Measurements from ENCODE around the gene TLR5.

The TLR5 gene

DNA sequence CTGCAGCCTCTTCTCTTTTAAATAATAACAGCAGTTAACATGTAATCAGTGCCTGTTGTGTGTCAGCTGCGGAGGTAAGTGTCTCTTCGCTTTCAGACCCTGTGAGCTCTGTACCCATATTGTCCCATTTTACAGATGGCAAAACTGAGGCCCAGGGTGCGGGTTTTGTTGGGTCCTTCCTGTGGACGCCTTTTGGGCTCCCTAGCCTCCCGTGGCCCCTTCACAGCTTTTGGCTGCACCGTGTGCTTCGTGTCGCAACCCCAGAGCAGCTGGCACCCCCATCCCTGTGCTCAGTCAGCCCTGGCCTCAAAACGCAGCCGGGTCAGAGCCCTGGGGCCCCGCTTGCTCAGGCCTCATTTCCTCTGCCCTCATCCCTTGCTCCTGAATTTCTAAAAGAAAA lies 53.8 kb downstream of the TLR5 start:
- WGBS, 2 experiments, result 93% methylated on average over 11 of the region's 11 CpGs
- Histone ChIP-seq H3K27ac (ENCODE audit: insufficient read depth, low read depth, low read length, poor library complexity, severe bottlenecking) (no peak overlapping the region), H3K36me3 (ENCODE audit: control insufficient read depth, insufficient read depth, low read length) (no peaks in the 10 kb centered on the region)

DNA sequence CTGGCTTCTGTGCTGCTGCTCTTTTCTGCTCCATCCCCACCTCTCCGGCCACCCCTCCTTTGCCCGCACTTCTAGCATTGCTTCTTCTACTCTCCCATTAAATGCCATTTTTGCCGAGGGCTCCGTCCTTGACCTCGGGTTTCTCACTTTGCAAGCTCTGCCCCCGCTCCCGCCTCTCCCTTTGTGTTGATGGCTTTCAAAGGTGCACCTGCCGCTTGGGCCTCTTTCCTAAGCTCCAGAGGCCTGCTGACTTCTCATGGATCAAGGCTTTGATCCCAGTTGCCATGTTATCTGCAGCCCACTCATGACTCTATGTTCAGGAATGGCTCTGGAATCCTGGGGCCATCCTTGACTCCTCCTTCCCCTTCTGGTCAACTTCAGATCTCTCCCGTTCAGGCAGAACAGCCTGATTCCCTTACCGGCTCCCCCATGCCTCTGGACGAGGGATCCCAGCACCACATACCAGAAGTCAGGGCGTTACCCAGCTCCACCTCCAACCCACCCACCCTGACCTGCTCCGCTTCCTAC lies 54.3 kb downstream of the TLR5 start:
- Histone ChIP-seq H3K27ac (ENCODE audit: insufficient read depth, low read depth, low read length, poor library complexity, severe bottlenecking) (no peak overlapping the region), H3K4me1 (ENCODE audit: control insufficient read depth, insufficient read depth, low read length) (no peaks in the 10 kb centered on the region), H3K36me3 (ENCODE audit: control insufficient read depth, insufficient read depth, low read length) (no peaks in the 10 kb centered on the region), H3K27me3 (ENCODE audit: control insufficient read depth, insufficient read depth, low read length, poor library complexity, severe bottlenecking) (no peaks in the 10 kb centered on the region), H3K4me3 (ENCODE audit: insufficient read depth, low read depth, low read length) (no peak overlapping the region), H3K9me3 (ENCODE audit: control insufficient read depth, low read length) (no peaks in the 10 kb centered on the region)
- 65 to 73% methylated on average over 13 of the region's 13 CpGs for WGBS, 2 experiments

More for the DNA sequence above, 53.8 kb downstream of the TLR5 start:
- H3K27me3 ChIP-seq (ENCODE audit: control insufficient read depth, insufficient read depth, low read length, poor library complexity, severe bottlenecking), result no peaks in the 10 kb centered on the region
- no peaks in the 10 kb centered on the region for H3K4me1 ChIP-seq (ENCODE audit: control insufficient read depth, insufficient read depth, low read length)
- no peak overlapping the region for H3K4me3 ChIP-seq (ENCODE audit: insufficient read depth, low read depth, low read length)
- H3K9me3 ChIP-seq (ENCODE audit: control insufficient read depth, low read length), result no peaks in the 10 kb centered on the region

GRCh38 chr1:223087291-223088255 lies 55.5 kb downstream of the TLR5 start:
- no peak overlapping the region for H3K27ac ChIP-seq (ENCODE audit: insufficient read depth, low read depth, low read length, poor library complexity, severe bottlenecking)
- no peaks in the 10 kb centered on the region for H3K27me3 ChIP-seq (ENCODE audit: control insufficient read depth, insufficient read depth, low read length, poor library complexity, severe bottlenecking)
- H3K36me3 ChIP-seq (ENCODE audit: control insufficient read depth, insufficient read depth, low read length), result no peaks in the 10 kb centered on the region
- no peaks in the 10 kb centered on the region for H3K4me1 ChIP-seq (ENCODE audit: control insufficient read depth, insufficient read depth, low read length)
- no peaks in the 10 kb centered on the region for H3K9me3 ChIP-seq (ENCODE audit: control insufficient read depth, low read length)
- H3K4me3 ChIP-seq (ENCODE audit: insufficient read depth, low read depth, low read length), result no peak overlapping the region
- WGBS, 2 experiments, result 86 to 92% methylated on average over 9 to 10 of the region's 10 CpGs

DNA sequence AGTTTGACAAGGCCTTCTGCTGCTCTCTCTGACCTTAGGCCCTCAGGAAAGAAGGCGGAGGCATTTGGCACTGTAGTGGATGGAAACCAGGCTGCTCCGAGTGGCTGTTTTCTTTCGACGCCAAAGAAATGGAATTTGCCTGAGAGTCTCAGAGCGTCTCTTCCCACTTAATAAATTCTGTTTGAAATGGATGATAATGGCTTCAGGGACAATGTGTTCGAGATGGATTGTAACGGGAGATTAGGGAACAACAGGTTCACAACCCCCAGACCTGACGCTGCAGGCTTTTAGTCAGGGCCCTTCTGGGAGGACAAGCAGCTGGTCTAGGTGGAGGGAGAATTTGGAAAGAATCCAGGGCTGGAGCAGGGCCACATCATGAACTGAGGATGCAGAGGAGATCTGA lies 58.6 kb downstream of the TLR5 start:
- WGBS, 2 experiments, result 91 to 93% methylated on average over 8 of the region's 8 CpGs
- H3K36me3 ChIP-seq (ENCODE audit: control insufficient read depth, insufficient read depth, low read length), result no peaks in the 10 kb centered on the region
- H3K4me3 ChIP-seq (ENCODE audit: insufficient read depth, low read depth, low read length), result no peak overlapping the region
- H3K4me1 ChIP-seq (ENCODE audit: control insufficient read depth, insufficient read depth, low read length), result no peaks in the 10 kb centered on the region
- no peaks in the 10 kb centered on the region for H3K27me3 ChIP-seq (ENCODE audit: control insufficient read depth, insufficient read depth, low read length, poor library complexity, severe bottlenecking)
- H3K9me3 ChIP-seq (ENCODE audit: control insufficient read depth, low read length), result no peaks in the 10 kb centered on the region
- no peak overlapping the region for H3K27ac ChIP-seq (ENCODE audit: insufficient read depth, low read depth, low read length, poor library complexity, severe bottlenecking)

DNA sequence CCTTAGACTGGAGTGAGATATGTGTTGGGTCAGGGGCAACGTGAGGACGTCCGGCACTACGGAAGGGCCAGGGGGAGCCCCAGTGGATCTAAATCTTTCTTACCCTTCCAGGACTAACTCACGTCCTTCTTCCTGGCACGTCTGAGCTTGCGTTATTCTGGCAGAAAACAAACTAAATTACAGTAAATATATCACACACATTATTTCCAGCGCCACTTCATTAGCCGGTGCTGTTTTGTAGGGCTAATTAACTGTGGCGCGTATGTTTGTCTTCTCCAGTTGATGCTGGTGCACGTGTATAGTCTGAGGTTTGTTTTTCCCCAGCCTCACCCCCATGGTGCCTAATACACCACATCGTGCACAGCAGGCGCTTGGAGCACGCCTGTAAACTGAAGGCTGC lies 59.2 kb downstream of the TLR5 start:
- Histone ChIP-seq H3K27ac (ENCODE audit: insufficient read depth, low read depth, low read length, poor library complexity, severe bottlenecking) (no peak overlapping the region), H3K4me1 (ENCODE audit: control insufficient read depth, insufficient read depth, low read length) (no peaks in the 10 kb centered on the region), H3K27me3 (ENCODE audit: control insufficient read depth, insufficient read depth, low read length, poor library complexity, severe bottlenecking) (no peaks in the 10 kb centered on the region), H3K9me3 (ENCODE audit: control insufficient read depth, low read length) (no peaks in the 10 kb centered on the region), H3K36me3 (ENCODE audit: control insufficient read depth, insufficient read depth, low read length) (no peaks in the 10 kb centered on the region), H3K4me3 (ENCODE audit: insufficient read depth, low read depth, low read length) (no peak overlapping the region)
- 94% methylated on average over 15 of the region's 15 CpGs for WGBS, 2 experiments

DNA sequence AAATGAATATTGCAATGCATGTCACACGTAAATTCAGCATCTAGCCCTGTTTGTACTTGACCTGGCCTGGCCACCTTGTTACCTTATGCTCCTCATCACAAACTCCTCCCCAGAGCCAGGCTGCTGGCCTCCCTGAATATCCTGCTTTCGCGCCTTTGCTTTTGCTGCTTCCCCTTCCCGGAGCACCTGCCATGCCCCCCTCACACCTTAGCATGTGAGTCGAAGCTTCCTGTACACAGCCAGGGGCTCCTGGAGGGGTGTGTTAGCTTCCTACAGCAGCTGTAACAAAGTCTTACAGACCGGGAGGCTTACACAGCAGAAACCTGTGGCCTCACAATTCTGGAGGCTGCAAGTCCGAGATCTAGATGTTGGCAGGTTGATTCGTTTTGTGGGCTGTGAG lies 60.1 kb downstream of the TLR5 start:
- 93% methylated on average over 8 of the region's 8 CpGs for WGBS, 2 experiments
- Histone ChIP-seq H3K9me3 (ENCODE audit: control insufficient read depth, low read length) (no peaks in the 10 kb centered on the region), H3K27me3 (ENCODE audit: control insufficient read depth, insufficient read depth, low read length, poor library complexity, severe bottlenecking) (no peaks in the 10 kb centered on the region)

DNA sequence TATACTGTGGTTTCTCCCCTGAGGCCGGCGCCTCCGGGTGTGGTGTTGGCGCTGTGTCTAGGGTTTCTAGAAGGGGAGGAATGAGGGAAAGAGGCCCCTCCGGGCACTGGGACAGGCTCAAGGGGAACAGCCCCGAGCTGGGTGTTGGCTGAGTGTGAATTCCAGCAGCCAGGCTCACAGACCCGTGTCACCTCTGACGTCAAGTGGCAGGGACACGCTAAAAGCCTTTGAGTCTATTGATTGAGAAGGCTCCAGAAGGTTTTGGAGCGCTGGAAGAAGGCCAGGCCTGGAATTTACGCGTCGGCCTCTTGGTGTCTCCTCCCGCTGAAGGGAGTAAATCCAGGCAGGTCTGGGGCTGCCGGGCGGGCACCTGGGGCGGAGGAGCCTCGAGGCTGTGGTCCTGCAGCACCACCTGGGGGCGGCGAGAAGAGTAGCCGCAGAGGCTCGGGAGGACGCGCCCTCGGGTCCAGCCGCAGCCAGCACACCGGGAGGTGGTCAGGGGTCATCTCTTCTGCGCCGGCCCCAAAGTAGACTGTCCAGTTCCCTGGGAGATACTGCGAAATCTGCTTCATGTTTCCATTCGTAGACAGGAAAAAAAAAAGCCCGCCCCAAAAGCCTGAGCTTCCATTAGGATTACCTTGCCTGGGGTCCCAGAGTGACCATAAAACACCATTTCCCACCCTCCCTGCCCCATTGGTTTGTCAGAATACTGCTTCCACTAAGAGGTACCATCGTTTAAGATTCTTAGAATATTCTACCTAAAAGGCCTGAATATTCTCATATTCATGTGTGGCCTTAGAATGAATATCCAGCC lies 61.7 kb downstream of the TLR5 start:
- WGBS, 2 experiments, result 11 to 12% methylated on average over 33 of the region's 33 CpGs
- H3K4me1 ChIP-seq (ENCODE audit: control insufficient read depth, insufficient read depth, low read length), result no peaks in the 10 kb centered on the region
- H3K9me3 ChIP-seq (ENCODE audit: control insufficient read depth, low read length), result no peaks in the 10 kb centered on the region
- no peaks in the 10 kb centered on the region for H3K27me3 ChIP-seq (ENCODE audit: control insufficient read depth, insufficient read depth, low read length, poor library complexity, severe bottlenecking)
- H3K36me3 ChIP-seq (ENCODE audit: control insufficient read depth, insufficient read depth, low read length), result no peaks in the 10 kb centered on the region
- H3K4me3 ChIP-seq (ENCODE audit: insufficient read depth, low read depth, low read length), result no peak overlapping the region
- H3K27ac ChIP-seq (ENCODE audit: insufficient read depth, low read depth, low read length, poor library complexity, severe bottlenecking), result no peak overlapping the region

More for the DNA sequence above, 60.1 kb downstream of the TLR5 start:
- H3K4me1 ChIP-seq (ENCODE audit: control insufficient read depth, insufficient read depth, low read length), result no peaks in the 10 kb centered on the region
- H3K4me3 ChIP-seq (ENCODE audit: insufficient read depth, low read depth, low read length), result no peak overlapping the region
- H3K27ac ChIP-seq (ENCODE audit: insufficient read depth, low read depth, low read length, poor library complexity, severe bottlenecking), result no peak overlapping the region
- H3K36me3 ChIP-seq (ENCODE audit: control insufficient read depth, insufficient read depth, low read length), result no peaks in the 10 kb centered on the region

DNA sequence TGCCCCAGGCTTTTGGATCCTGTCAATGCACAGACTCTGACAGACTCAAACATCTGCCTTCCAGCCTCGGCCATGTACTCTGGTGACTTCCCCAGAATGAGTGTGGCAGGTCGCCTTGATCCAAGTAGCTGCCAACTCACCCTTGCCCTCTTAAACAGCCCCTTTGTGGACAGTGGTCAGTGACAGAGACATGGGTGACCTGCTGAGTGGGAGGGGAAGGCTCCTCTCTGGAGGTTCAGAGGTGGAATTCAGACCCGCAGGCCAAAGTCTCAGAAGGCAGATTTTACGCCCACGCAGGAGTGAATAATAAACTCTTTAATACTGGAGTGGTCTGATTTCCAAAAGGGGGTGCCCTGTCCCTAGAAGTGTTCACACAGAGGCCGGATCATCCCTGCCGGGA lies 63.5 kb downstream of the TLR5 start:
- Histone ChIP-seq H3K36me3 (ENCODE audit: control insufficient read depth, insufficient read depth, low read length) (no peaks in the 10 kb centered on the region), H3K9me3 (ENCODE audit: control insufficient read depth, low read length) (no peaks in the 10 kb centered on the region), H3K27me3 (ENCODE audit: control insufficient read depth, insufficient read depth, low read length, poor library complexity, severe bottlenecking) (no peaks in the 10 kb centered on the region), H3K4me3 (ENCODE audit: insufficient read depth, low read depth, low read length) (no peak overlapping the region), H3K27ac (ENCODE audit: insufficient read depth, low read depth, low read length, poor library complexity, severe bottlenecking) (no peak overlapping the region), H3K4me1 (ENCODE audit: control insufficient read depth, insufficient read depth, low read length) (no peaks in the 10 kb centered on the region)
- WGBS, 2 experiments, result 93 to 94% methylated on average over 7 of the region's 7 CpGs

DNA sequence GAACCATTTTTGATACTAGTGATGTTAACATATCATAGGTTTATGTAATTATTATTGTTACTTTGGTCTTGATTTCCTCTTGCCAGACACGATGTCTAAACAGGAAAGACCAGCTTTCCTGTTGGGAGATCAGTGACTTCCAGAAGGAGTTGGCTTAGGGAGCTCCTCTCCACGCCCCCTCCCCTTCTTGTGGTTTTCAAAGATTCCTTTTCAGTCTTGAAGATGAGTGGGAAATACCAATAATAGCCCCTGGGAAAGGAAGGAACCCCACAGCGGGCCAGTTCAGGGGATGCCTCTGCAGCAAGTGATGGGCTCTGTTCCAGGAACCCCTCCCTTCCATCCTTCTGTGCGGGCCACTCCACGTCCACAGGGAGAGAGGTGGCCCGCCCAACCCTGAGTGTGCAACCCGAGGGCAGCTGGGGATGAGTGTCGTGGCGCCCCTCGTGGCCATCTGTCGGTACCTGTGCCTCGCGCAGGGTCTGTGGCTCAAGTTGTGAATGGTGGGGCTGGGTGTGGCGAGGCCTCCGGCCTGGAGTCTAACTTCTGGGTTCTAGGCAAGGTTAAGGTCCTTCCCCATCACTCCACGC lies 65.7 kb downstream of the TLR5 start:
- Histone ChIP-seq H3K4me3 (ENCODE audit: insufficient read depth, low read depth, low read length) (no peak overlapping the region), H3K27me3 (ENCODE audit: control insufficient read depth, insufficient read depth, low read length, poor library complexity, severe bottlenecking) (no peaks in the 10 kb centered on the region), H3K27ac (ENCODE audit: insufficient read depth, low read depth, low read length, poor library complexity, severe bottlenecking) (no peak overlapping the region), H3K9me3 (ENCODE audit: control insufficient read depth, low read length) (no peaks in the 10 kb centered on the region), H3K4me1 (ENCODE audit: control insufficient read depth, insufficient read depth, low read length) (no peaks in the 10 kb centered on the region), H3K36me3 (ENCODE audit: control insufficient read depth, insufficient read depth, low read length) (no peaks in the 10 kb centered on the region)
- 92% methylated on average over 16 of the region's 16 CpGs for WGBS, 2 experiments

DNA sequence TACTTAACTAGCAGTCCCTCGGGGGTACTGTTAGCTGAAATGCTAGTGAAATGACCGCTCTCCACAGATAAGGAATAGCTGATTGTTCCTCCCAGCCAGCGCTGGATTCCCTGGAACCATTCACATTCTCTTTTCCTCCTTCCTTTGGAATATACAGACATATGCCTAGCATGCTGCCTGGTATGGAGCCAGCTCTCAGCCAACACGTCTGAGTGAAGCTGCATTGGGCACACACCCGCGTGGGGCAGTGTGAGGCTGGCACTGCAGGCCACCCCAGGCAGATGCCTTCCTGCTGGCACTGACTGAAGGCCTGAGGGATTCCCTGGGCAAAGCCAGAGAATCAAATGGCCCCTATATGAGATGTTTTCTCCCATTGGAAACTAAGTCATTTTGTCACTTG lies 66.7 kb downstream of the TLR5 start:
- 88 to 90% methylated on average over 6 of the region's 6 CpGs for WGBS, 2 experiments
- Histone ChIP-seq H3K36me3 (ENCODE audit: control insufficient read depth, insufficient read depth, low read length) (no peaks in the 10 kb centered on the region), H3K4me1 (ENCODE audit: control insufficient read depth, insufficient read depth, low read length) (no peaks in the 10 kb centered on the region), H3K4me3 (ENCODE audit: insufficient read depth, low read depth, low read length) (no peak overlapping the region), H3K27me3 (ENCODE audit: control insufficient read depth, insufficient read depth, low read length, poor library complexity, severe bottlenecking) (no peaks in the 10 kb centered on the region), H3K9me3 (ENCODE audit: control insufficient read depth, low read length) (no peaks in the 10 kb centered on the region), H3K27ac (ENCODE audit: insufficient read depth, low read depth, low read length, poor library complexity, severe bottlenecking) (no peak overlapping the region)
